AG09309 (cell line): ENCODE results near the gene IL19.

Experiments
- DNase-seq: peaks from one replicate; pipeline ENCODE4 v3.0.0-alpha.2; 2010; ENCODE audit warnings: low read depth
- H3K4me3 ChIP-seq: 2 replicates; pipeline ENCODE4 v1.5.1; 2011; ENCODE audit warnings: mild to moderate bottlenecking, low read depth, low read length, moderate library complexity; ENCODE audit not compliant: control insufficient read depth
- TF ChIP-seq, protein P1 (sequence below): IDR thresholded peaks from 2 replicates; pipeline ENCODE4 v1.5.1; 2011; ENCODE audit warnings: mild to moderate bottlenecking, low read depth, low read length, inconsistent platforms; ENCODE audit not compliant: insufficient read depth, control insufficient read depth; ENCODE audit errors: missing control alignments

Gene IL19

GRCh38 chr1:206875752-206876377 is 105.3 kb downstream of the IL19 start:
- TF ChIP-seq, protein P1, sequence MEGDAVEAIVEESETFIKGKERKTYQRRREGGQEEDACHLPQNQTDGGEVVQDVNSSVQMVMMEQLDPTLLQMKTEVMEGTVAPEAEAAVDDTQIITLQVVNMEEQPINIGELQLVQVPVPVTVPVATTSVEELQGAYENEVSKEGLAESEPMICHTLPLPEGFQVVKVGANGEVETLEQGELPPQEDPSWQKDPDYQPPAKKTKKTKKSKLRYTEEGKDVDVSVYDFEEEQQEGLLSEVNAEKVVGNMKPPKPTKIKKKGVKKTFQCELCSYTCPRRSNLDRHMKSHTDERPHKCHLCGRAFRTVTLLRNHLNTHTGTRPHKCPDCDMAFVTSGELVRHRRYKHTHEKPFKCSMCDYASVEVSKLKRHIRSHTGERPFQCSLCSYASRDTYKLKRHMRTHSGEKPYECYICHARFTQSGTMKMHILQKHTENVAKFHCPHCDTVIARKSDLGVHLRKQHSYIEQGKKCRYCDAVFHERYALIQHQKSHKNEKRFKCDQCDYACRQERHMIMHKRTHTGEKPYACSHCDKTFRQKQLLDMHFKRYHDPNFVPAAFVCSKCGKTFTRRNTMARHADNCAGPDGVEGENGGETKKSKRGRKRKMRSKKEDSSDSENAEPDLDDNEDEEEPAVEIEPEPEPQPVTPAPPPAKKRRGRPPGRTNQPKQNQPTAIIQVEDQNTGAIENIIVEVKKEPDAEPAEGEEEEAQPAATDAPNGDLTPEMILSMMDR, result no peak
- no peak overlapping the region for H3K4me3 ChIP-seq
- no peak for DNase-seq

- no peak for DNase-seq
- TF ChIP-seq, protein P1, result no peak
- H3K4me3 ChIP-seq, result no peak overlapping the region
Measured at GRCh38 chr1:206878456-206878855, 107.9 kb downstream of the IL19 start.

GRCh38 chr1:206880314-206880713 is 109.7 kb downstream of the IL19 start:
- TF ChIP-seq, protein P1, result no peak
- DNase-seq, result no peak
- no peak overlapping the region for H3K4me3 ChIP-seq

DNA sequence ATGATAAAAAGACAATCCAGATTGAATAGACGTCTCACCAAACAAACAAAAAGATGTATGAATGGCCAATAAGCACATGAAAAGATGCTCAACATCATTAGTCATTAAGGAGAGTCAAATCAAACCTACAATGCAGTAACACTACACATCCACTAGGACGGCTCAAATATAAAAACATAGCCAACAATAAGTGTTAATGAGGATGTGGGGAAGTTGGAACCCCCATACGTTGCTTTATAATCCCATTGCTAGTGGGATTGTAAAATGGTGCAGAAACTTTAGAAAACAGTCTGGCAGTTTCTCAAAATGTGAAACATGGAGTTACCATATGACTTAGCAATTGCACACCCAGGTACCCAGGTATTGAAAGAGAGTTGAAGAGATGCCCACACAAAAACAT is 112.0 kb downstream of the IL19 start:
- no peak overlapping the region for H3K4me3 ChIP-seq
- DNase-seq, result no peak
- TF ChIP-seq, protein P1, result no peak

DNA sequence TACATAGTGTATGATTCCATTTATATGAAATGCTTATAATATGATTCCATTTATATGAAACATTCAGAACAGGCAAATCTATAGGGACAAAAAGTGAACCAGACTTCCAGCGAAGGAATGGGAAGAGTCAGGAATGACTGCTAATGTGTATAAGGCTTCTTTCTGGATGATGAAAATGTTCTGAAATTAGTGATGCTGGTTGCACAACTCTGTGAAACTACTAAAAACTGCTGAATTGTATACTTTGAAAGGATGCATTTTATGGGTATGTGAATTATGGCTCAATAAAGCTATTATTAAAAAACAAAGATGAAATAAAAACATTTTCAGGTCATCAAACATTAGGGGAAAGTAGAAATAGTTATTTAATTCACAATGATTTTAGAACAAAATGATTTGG is 112.6 kb downstream of the IL19 start:
- TF ChIP-seq, protein P1, result no peak
- no peak for DNase-seq
- no peak overlapping the region for H3K4me3 ChIP-seq

DNA sequence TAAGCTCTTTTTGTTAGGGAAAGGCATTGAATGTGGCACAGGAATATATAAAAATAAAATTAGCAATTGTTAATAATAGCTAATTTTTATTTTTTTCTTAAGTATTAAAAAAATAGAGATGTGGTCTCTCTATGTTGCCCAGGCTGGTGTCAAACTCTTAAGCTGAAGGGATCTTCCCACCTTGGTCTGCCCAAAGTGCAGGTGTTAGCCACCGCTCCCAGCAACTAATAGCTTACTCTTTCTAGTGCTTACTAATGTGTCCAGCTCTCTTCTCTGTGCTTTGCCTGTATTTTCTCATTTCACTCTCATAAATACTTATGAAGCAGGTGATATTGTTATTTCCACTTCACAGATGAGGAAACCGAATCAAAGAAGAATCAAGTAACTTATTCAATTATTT is 113.3 kb downstream of the IL19 start:
- TF ChIP-seq, protein P1, result no peak
- no peak for DNase-seq
- H3K4me3 ChIP-seq, result no peak overlapping the region
